Left renal pelvis (tissue), 4 donors: Measurements from ENCODE around the gene GRID1. TPM values are rescaled to one million over a fixed set of nuclear protein-coding genes. Genes with fewer than 3 reads are reported as not detected.

ENCODE experiments used
- DNase-seq, 4 donors: peaks; one replicate each; pipeline ENCODE4 v3.0.0-alpha.2; 2013; ENCODE audit warnings: low read depth in 4 of 4, low spot score in 3 of 4
- polyA plus RNA-seq, 4 donors: library from polyadenylated mRNA; unstranded; fragments of 120-200 nt; gene quantifications; one replicate each; pipeline ENCODE4 v1.2.1, GENCODE V29; 2013; ENCODE audit not compliant: insufficient read length in 4 of 4

Gene GRID1
- polyA plus RNA-seq, 4 donors, result 1.6 to 5.4 (median 1.9) TPM

DNA sequence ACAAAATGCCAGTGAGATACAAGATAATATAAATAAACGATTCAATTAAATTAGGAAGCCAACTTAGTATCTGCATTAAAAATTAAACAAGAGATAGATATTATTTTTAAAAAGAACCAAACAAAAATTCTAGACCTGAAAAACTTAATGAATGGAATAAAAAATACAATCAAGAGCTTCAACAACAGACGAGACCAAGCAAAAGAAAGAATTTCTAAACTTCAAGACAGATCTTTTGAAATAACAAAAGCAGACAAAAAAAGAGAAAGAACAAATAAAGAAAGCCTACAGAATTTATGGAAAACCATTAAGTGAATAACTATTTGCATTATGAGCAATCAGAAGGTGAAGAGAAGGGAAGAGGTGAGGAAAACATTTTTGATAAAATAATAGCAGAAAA, 555.2 kb downstream of the GRID1 start:
- DNase-seq, result no peak

DNA sequence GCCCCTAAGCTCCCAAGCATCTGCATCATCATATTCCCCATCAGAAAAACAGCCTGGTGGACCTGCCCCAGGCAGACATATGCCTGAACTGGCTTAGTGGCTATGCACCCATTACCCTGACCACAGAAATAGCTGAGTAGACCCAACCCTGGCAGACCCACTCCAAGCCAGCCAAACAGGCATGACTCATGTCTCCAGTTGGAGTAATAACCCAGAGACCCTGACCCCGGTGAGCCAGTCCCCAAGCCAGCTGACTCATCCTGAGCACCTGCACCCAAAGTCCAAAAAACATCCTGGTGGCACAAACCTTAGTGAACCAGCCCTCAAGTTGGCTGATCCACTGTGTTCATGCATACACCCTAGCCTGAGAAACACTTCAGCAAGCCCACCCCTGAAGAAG, 555.9 kb downstream of the GRID1 start:
- DNase-seq, result no peak

GRCh38 chr10:85795460-85795859, 571.1 kb downstream of the GRID1 start:
- DNase-seq, result no peak

- no peak for DNase-seq
Observed at GRCh38 chr10:85794553-85794952, 572.0 kb downstream of the GRID1 start.

- no peak for DNase-seq
Observed at GRCh38 chr10:85792533-85792858, 574.1 kb downstream of the GRID1 start.

DNA sequence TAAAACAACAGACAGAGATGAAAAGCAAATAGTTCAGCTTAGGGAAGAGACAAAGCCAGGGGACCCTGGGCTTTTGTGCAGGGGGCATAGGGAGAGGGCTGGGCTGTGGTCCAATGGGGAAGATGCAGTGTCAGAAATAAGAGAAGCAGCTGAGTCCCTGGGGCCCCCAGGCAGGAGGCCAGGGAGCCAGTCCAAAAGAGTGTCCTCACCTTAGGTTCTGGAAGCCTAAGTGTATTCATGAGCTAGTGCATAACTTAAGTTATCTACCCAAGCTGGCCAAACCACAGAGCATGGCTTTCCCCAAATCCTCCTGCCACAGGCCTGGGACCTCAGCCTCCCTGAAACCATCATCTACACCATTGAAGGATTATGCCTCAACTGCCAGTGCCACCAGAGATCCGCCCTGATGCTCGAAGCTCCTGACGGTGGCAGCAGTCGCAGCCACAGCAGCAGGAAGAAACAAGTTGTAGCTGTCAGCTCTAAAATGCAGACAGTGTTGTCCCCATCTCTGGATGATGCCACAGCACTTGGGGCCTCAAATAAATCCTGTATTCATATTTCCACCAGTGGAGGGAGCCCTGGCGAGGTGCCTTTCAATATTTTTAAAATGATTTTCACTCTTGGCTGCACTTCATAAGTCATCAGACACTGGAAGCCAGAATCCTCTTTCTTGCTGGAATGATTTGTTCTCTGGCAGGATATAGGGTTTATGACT, 574.6 kb downstream of the GRID1 start:
- no peak for DNase-seq

- DNase-seq, result no peak
Observed at GRCh38 chr10:85789982-85790789, 576.4 kb downstream of the GRID1 start.

DNA sequence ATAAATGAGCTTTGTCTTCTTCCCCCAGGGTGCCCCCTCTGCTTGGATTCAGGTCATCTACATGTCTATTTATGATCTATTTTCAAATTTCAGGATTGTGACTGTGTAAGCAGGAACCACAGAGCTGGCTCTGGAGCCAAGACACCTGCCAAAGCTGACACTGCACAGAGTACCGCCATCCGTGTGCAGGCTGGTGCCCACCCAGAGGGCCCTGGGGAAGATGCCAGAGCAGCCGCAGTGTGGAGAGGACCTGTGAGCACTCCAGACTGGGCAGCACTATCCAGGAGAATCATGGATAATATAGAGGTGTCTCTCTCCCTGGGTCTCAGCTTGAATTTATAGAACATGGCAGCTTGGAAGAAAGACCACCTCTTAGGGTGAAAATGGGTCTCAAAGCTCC, 577.5 kb downstream of the GRID1 start:
- no peak for DNase-seq

- no peak for DNase-seq
Observed at GRCh38 chr10:85788570-85788969, 578.0 kb downstream of the GRID1 start.

DNA sequence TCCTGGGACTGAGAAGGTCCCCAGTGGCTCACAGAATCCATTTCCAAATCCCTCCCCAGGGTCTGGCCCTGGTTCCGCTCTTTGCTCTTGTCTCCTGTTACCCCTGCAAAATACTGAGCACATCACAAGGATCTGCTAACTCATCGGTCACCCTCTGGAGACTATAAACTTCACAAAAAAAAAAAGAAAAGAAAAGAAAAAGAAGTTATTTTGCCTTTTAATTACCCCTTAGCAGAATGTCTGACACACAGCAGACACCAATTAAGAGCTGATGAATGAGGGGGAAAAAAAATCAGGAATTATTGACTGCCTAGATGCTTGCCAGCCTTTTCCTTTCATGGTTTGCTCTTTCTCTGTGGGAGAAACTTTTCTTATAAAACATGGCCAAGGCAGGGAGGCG, 578.7 kb downstream of the GRID1 start:
- no peak for DNase-seq

DNA sequence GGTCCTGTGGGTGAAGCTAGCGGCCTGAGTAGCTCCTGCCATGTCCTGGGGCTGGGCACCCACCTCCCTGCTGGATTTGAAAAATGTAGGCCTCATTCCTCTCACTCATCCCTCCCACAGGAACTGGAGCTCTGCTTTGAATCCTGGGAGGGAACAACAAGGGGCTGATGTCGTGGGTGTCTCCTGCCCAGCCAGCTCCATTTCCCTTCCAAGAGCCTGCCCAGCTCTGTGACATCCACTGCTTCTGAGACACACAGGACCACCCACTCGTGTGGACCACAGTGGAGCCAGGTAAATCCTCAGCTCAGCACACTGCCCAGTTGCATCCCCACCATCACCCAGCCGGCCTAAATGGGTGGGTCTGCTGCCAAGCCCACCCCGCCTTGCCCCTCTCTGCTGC, 579.2 kb downstream of the GRID1 start:
- no peak for DNase-seq

DNA sequence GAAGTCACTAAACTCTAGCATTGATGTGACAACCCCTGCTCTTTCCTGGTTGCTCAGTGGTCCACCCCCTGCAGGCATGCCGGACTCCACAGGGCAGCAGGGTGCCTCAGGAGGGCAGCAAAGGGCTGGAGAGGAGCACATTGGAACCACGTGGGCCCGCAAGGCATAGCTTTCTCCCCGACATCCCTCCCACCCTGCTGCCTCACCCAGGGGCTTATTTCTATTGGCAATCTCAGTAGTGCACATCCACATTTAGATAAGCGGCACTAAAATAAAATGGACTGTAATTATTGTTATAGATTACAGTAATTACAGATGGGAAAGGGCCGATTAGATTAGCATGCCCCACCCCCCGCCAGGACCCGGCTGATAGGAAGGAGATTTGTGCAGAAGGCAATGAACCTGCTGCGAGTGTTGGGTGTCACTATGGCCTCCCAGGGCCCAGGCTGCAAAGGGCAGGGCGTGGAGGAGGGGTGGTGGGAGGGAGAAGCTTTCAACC, 580.1 kb downstream of the GRID1 start:
- DNase-seq, result no peak

DNA sequence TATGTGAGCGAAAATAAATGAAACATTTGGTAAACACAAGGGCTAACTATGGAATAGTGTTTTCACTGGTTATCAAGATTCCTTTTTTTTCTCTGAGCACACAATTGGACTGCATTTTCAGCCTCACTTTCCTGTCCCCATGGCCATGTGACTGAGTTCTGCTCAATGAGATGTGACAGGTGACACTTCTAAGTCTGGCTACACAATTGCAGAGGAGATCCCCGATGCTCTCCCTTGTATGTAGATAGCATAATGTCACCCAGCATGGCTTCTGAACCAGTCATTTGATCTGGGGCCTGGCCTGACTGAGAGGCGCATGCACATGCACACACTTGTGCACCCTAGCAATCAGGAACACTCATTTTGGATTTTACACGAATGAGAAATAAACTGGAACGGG, 581.8 kb downstream of the GRID1 start:
- DNase-seq, result no peak

GRCh38 chr10:85781404-85781803, 585.2 kb downstream of the GRID1 start:
- no peak for DNase-seq

- no peak for DNase-seq
Observed at GRCh38 chr10:85778074-85778473, 588.5 kb downstream of the GRID1 start.

GRCh38 chr10:85767891-85768290, 598.7 kb downstream of the GRID1 start:
- DNase-seq, result no peak

DNA sequence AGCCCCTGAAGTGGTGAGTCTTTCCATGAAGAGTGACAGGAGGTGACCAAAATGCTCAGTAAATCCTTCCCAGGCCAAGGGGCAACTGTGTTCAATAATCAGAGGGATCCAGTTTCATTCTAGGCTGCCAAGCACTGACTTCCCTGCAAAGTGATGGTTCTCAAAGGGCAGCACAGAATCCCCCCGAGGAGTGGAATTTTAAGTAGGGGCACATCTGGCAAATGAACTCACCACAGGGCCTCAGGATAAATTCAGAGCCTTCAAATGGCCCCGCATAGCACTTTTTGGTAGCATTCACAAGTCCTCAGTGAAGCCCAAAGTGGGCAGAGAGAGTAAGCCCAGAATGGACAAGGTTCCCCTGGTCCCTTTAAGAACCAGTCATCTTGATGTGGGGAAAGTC, 602.5 kb downstream of the GRID1 start:
- no peak for DNase-seq

DNA sequence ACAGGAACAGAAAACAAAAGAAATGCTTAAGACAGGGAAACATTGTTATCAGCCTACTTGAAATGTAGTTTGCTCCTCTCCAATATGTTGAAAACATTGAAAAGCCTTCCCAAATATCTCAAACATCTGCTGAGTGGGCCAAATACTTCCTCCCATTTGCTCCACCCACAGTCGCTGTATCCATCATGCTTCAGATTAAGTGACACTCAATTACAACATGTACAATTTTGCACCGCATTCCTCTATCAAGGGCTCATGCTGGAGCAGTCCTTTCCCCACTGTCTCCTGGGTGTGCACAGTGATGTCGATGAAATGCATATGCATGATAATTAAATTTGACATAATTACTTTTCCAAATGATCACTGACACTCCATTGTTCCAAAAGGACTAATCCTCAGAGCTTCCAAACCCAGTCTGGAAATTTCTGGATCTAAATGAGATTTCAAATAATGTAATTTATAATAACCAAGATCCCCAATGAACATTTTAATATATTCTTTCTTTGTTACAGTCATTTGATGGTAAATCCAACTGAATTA, 604.6 kb downstream of the GRID1 start:
- DNase-seq, result no peak

DNA sequence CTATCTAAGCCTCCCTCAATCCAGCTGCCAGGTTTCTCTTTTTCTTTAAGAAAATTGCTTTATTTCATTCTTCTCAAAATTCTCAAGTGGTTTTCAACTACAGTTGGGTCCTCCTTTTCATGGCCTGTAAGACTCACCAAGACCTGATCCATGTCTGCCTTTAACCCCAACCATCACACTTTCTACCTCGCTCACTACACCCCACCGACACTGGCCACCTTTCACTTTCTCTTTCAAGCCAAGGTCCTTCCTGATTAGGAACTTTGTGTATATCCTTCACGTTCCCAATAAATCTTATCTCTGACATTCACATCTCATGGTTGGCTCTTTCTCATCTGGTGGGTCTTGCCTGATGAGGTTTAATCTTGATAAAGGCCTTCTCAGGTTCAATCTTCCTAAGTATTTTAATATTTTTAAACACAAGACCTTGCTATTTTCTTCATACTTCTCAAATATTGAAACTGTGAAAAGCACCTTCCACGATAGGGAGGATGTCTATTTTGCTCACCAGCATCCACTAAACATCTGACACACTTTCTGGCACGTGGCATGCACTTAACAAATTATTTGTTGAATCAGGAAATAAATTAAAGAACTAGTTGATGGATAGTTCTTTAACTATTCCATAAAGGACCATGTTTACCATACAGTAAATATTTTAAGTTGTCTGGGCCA, 624.8 kb downstream of the GRID1 start:
- no peak for DNase-seq

DNA sequence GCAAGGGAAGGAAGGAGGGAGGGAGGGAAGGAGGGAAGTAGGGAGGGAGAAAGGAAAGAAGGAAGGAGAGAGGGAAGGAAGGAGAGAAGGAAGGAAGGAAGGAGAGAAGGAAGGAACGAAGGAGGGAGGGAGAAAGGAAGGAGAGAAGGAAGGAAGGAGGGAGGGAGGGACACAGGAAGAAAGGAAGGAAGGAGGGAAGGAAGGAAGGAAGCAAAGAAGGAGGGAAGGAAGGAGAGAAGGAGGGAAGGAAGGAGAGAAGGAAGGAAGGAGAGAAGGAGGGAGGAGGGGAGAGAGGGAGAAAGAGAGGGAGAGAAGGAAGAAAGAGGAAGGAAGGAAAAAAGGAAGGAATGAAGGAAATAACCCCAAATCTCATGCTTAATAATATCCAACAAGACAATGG, 630.6 kb downstream of the GRID1 start:
- no peak for DNase-seq

- DNase-seq, result no peak
Observed at GRCh38 chr10:85734791-85735190, 631.8 kb downstream of the GRID1 start.
